Testis (tissue), 2 donors: ENCODE measurements around the gene KCNH2.

ENCODE experiments used
- CTCF ChIP-seq, 3 experiments: fragments of 450-650 bp in 2 of 3; fragments of 200-600 bp in 1 of 3; sonication (generic) in 1 of 3; IDR thresholded peaks; one replicate each; pipeline ENCODE4 v1.5.1; 2016 to 2019; ENCODE audit warnings: antibody characterized with exemption in 3 of 3, mild to moderate bottlenecking in 2 of 3, moderate library complexity in 1 of 3
- POLR2A ChIP-seq: fragments of 450-650 bp; IDR thresholded peaks from one replicate; pipeline ENCODE4 v1.6.1; 2017; ENCODE audit warnings: antibody characterized with exemption, mild to moderate bottlenecking, moderate library complexity

- TF ChIP-seq CTCF (IDR thresholded peaks at IDR 0.05): no peak
- TF ChIP-seq POLR2A: no peak
Observed at GRCh38 chr7:151017370-151017952, 39.3 kb upstream of the KCNH2 start.
